GM10266 (cell line): ENCODE data around the gene SYTL2.
"Not testable (repeated sequence)": the region's sequence is repeated elsewhere in the genome, so short reads cannot be mapped to it uniquely, and the experiment has no call there.

Experiments
- DNase-seq: peaks from one replicate; pipeline ENCODE4 v3.0.0; 2012; ENCODE audit errors: extremely low spot score
- TF ChIP-seq, protein P1 (sequence below): IDR thresholded peaks from 2 replicates; pipeline ENCODE4 v1.5.1; 2012; ENCODE audit warnings: mild to moderate bottlenecking, low read depth; ENCODE audit not compliant: control insufficient read depth, insufficient read depth; ENCODE audit errors: missing control alignments

SYTL2 gene

DNA sequence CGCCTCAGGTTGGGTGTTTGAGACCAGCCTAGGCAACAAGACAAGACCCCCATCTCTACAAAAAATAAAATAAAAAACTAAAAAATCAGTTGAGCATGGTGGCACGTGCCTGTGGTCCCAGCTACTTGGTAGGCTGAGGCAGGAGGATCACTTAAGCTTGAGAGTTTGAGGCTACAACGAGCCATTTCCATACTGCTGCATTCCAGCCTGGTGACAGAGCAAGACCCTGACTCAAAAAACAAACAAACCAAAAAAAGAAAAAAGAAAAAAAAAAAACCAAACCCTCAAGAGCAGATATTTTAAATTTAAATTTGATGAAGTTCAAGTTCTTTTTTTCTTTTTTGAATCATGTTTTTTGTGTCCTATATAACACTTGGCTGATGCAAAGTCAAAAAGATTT lies 37.1 kb upstream of the SYTL2 start:
- TF ChIP-seq, protein P1, sequence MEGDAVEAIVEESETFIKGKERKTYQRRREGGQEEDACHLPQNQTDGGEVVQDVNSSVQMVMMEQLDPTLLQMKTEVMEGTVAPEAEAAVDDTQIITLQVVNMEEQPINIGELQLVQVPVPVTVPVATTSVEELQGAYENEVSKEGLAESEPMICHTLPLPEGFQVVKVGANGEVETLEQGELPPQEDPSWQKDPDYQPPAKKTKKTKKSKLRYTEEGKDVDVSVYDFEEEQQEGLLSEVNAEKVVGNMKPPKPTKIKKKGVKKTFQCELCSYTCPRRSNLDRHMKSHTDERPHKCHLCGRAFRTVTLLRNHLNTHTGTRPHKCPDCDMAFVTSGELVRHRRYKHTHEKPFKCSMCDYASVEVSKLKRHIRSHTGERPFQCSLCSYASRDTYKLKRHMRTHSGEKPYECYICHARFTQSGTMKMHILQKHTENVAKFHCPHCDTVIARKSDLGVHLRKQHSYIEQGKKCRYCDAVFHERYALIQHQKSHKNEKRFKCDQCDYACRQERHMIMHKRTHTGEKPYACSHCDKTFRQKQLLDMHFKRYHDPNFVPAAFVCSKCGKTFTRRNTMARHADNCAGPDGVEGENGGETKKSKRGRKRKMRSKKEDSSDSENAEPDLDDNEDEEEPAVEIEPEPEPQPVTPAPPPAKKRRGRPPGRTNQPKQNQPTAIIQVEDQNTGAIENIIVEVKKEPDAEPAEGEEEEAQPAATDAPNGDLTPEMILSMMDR = no peak
- DNase-seq = no peak

DNA sequence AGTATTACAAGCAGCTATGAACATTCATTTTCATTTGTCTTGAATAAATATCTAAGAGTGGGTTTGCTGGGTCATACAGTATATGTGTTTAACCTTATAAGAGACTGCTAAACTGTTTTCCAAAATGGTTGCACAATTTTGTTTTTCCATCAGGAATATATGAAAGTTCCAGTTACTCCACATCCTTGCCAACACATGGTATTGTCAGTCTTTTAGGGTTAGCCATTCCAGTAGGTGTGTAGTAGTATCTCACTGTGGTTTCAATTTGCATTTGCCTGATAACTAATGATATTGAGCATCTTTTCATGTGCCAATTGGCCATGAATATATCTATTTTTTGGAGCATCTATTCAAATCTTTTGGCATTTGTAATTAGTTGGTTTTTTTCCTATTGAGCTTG lies 36.5 kb upstream of the SYTL2 start:
- TF ChIP-seq, protein P1 = no peak
- DNase-seq = no peak

DNA sequence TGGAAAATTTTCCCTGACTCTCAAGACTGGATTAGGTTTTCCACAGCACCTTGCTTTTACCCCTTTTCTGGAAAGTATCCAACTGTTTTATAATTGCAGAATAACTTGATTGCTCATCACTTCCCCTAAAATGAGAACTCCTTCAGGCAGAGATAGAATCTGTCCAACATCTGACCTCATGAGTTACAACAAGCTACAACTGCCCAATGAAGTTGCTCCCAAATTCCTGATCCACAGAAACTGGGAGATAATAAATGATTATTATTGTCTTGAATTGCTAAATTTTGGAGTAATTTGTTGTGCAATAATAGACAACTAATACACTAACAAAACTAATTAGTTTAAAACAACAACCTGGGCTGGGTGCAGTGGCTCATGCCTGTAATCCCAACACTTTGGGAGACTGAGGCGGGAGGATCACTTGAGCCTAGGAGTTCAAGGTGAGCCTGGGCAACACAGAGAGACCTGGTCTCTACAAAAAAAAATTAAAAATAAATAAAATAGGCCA lies 34.2 kb upstream of the SYTL2 start:
- TF ChIP-seq, protein P1 = no peak
- no peak for DNase-seq

DNA sequence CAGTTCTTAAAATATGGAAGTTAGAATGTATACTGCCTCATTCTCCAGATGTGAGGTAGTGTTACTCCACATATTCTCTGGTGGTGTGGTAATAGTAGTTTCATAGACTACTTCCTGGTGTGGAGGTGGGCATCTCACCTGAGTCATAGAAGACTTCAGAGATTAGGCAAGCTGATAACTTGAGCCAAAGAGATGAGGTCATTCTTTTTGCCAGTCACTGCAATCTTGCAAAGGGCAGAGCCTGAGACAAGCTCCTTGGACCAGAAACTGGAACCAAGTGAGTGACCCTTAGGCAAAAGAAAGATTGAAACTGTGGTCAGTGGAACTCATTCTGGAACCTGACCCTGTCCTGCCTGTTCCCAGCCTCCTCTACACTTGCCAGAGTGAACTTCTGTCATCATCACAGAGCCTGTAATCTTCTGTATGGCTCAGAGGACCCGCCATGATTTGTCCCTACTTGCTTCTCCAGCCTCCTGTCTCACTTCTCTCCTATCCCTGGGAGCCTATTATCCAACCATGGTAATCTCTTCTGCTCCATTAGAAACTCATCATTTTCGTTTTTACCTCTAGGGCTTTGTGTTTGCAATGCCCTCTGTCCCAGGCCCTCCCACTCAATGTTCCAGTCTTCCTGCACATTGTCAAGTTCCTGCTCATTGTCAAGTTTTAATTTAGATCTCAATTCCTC lies 33.6 kb upstream of the SYTL2 start:
- DNase-seq = no peak
- TF ChIP-seq, protein P1 = no peak

DNA sequence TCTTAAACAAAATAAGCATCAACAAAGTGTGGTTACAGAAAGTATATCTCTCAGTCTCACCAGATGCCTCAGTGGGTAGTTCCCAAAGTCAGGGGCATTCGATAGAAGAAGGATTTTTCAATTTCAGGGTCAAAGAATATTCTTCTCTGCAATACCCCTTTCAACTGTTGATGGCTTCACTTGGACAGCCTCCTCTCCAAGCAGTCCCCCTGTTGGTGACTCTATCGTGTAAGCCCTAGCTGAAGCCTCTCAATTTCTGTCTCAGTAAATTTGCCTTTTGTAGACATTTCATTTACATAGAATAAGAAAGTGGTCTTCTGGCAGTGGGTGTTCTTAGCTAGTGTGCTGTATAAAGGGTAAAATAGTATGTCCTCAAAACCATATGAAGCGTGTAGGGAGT lies 33.0 kb upstream of the SYTL2 start:
- TF ChIP-seq, protein P1 = no peak
- no peak for DNase-seq

DNA sequence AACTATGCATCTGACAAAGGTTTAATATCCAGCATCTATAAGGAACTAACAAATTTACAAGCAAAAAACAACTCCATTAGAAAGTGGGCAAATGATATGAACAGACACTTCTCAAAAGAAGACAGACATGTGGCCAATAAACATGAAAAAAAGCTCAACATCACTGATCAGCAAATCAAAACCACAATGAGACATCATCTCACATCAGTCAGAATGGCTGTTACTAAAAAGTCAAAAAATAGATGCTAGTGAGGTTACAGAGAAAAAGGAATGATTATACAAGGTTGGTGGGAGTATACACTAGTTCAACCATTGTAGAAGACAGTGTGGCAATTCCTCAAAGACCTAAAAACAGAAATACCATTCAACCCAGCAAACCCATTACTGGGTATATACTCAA lies 30.0 kb upstream of the SYTL2 start:
- not testable (repeated sequence) for DNase-seq

DNA sequence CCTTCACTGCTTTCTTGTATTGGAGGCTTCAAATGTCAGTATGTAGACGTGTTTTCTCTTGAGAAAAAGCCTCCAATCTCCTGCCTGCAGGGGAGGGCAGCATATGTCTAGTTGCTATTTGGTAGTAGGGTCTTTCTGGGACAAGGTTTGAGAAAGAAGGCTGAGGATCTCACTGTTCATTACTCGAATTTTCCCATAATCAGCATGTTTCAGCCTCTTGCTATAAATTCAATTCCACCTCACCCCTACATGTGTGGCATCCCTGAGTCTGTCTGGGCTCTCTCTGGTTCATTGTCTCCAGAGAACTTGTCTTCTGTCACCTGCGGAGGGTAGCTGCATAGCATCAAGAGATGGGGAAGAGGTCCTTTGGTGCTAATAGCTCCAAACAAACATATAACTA lies 24.8 kb upstream of the SYTL2 start:
- TF ChIP-seq, protein P1 = no peak

DNA sequence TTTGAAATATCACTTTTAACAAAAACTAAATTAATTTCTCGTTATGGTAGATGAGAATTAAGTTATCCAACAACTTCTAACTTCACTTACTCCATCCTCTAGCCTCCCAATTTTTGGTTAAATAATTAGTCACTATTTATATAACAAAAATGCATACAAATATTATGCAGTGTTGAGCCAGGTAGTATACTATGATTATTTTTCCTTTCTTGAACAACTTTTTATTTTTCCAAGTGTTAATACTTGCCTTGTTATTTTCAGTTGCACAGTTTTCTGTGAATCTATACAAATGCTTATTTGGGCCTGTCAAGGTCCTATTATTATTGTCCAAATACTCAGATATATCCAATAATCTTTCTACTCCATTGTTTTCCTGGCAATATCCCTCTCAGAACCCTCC lies 24.3 kb upstream of the SYTL2 start:
- TF ChIP-seq, protein P1 = no peak
- DNase-seq = no peak

More for the DNA sequence above, 24.8 kb upstream of the SYTL2 start:
- DNase-seq = no peak
